HCT116 (cell line): Measurements from ENCODE around the gene DLG4. TPM values are rescaled to one million over a fixed set of nuclear protein-coding genes. Genes with fewer than 3 reads are reported as not detected.

Source experiments
- ATAC-seq: fragments of 200-7000 bp; cut with Tn5 transposase; 2 replicates; pipeline ENCODE4 v1.9.1; 2020; ENCODE audit warnings: mild to moderate bottlenecking, moderate library complexity
- BruUV-seq: library from RNA; stranded (reverse); fragments of 400-500 nt; replicated peaks from 2 replicates; lab custom pipeline; 2021; lab: Mats Ljungman, UMichigan
- CTCF ChIA-PET: fragments of 300-600 bp; sonication (Branson Sonifier 250); formaldehyde crosslinking; loops from one replicate; lab custom pipeline; 2021; ENCODE audit warnings: antibody characterized with exemption; lab: Charles Lee
- POLR2A ChIA-PET: fragments of 300-600, 350-600 bp; sonication (Branson Sonifier 250); formaldehyde crosslinking; loops from one replicate; lab custom pipeline; 2021; ENCODE audit warnings: antibody characterized with exemption; lab: Charles Lee
- RAD21 ChIA-PET, 2 experiments: fragments of 300-600 bp; sonication (Branson Sonifier 250); formaldehyde crosslinking; loops; one replicate each; lab custom pipeline; 2023; ENCODE audit warnings: low total read pairs in 2 of 2; ENCODE audit not compliant: uncharacterized antibody in 2 of 2, unreplicated experiment in 2 of 2, low non-redundant PET in 1 of 2; lab: Charles Lee
- DNase-seq: peaks from one replicate; pipeline ENCODE4 v3.0.0-alpha.2; 2010; ENCODE audit warnings: low read depth, low spot score
- H2AFZ ChIP-seq: fragments of 200-600 bp; shearing (Covaris generic), sonication (generic); 2 replicates; pipeline ENCODE4 v1.6.1; 2017; ENCODE audit warnings: low read depth, mixed run types, mixed read lengths, antibody characterized with exemption, low read length; ENCODE audit not compliant: poor library complexity, severe bottlenecking
- H3K27ac ChIP-seq: 2 replicates; pipeline ENCODE4 v1.5.1; 2012; ENCODE audit warnings: low read depth, low read length
- H3K27me3 ChIP-seq: fragments of 200-600 bp; sonication (generic); 2 replicates; pipeline ENCODE4 v1.6.1; 2016; ENCODE audit warnings: mixed run types, low read length, mixed read lengths; ENCODE audit not compliant: insufficient read depth
- H3K36me3 ChIP-seq, 2 experiments: fragments of 200-500 bp in 1 of 2; fragments of 200-600 bp in 1 of 2; sonication (Bioruptor generic) in 1 of 2; sonication (generic) in 1 of 2; 2 replicates each; pipeline versions ENCODE4 v1.5.1 to v1.6.1; 2014 to 2016; ENCODE audit warnings: low read length in 2 of 2, inconsistent platforms in 1 of 2, mixed read lengths in 1 of 2, mixed run types in 1 of 2; ENCODE audit not compliant: insufficient read depth in 2 of 2, control insufficient read depth in 1 of 2
- H3K4me1 ChIP-seq, 2 experiments: fragments of 200-600 bp in 1 of 2; sonication (generic) in 1 of 2; 2 replicates each; pipeline versions ENCODE4 v1.5.1 to v1.6.1; 2012 to 2017; ENCODE audit warnings: low read length in 2 of 2, inconsistent platforms in 1 of 2, mild to moderate bottlenecking in 1 of 2, mixed read lengths in 1 of 2, mixed run types in 1 of 2, moderate library complexity in 1 of 2; ENCODE audit not compliant: insufficient read depth in 2 of 2, control insufficient read depth in 1 of 2
- H3K4me2 ChIP-seq: fragments of 200-600 bp; sonication (generic); 2 replicates; pipeline ENCODE4 v1.6.1; 2017; ENCODE audit warnings: mixed run types, low read length, mixed read lengths
- H3K4me3 ChIP-seq, 2 experiments: fragments of 200-600 bp in 1 of 2; sonication (generic) in 1 of 2; replicated peaks in 1 of 2; 2 replicates each; pipeline ENCODE4 v1.5.1; 2011 to 2016; ENCODE audit warnings: low read length in 2 of 2, control low read depth in 1 of 2, low read depth in 1 of 2, mild to moderate bottlenecking in 1 of 2, mixed read lengths in 1 of 2, mixed run types in 1 of 2
- H3K79me2 ChIP-seq: fragments of 200-600 bp; sonication (generic); 2 replicates; pipeline ENCODE4 v1.6.1; 2017; ENCODE audit warnings: mild to moderate bottlenecking, mixed run types, low read length, moderate library complexity, mixed read lengths; ENCODE audit not compliant: insufficient read depth
- H3K9ac ChIP-seq: fragments of 200-600 bp; sonication (generic); 2 replicates; pipeline ENCODE4 v1.6.1; 2016; ENCODE audit warnings: low read length, mixed read lengths
- H3K9me2 ChIP-seq: fragments of 200-600 bp; sonication (generic), shearing (Covaris generic); 2 replicates; pipeline ENCODE4 v1.6.1; 2017; ENCODE audit warnings: mixed run types, mild to moderate bottlenecking, moderate library complexity; ENCODE audit not compliant: insufficient read depth
- H3K9me3 ChIP-seq, 2 experiments: fragments of 200-500 bp in 1 of 2; fragments of 200-600 bp in 1 of 2; sonication (Bioruptor generic) in 1 of 2; sonication (generic) in 1 of 2; 2 replicates each; pipeline ENCODE4 v1.6.1; 2014 to 2017; ENCODE audit warnings: low read length in 2 of 2, mixed read lengths in 2 of 2, inconsistent platforms in 1 of 2, low read depth in 1 of 2, mild to moderate bottlenecking in 1 of 2, mixed run types in 1 of 2, moderate library complexity in 1 of 2; ENCODE audit not compliant: control insufficient read depth in 1 of 2, insufficient read depth in 1 of 2
- H4K20me1 ChIP-seq: fragments of 200-600 bp; sonication (generic), shearing (Covaris generic); 2 replicates; pipeline ENCODE4 v1.6.1; 2017; ENCODE audit warnings: mixed run types, mild to moderate bottlenecking, moderate library complexity; ENCODE audit not compliant: insufficient read depth
- CBX3 ChIP-seq: IDR thresholded peaks from 2 replicates; pipeline ENCODE4 v1.6.1; 2012; ENCODE audit warnings: low read depth
- CEBPB ChIP-seq: IDR thresholded peaks from 2 replicates; pipeline ENCODE4 v1.6.1; 2012; ENCODE audit warnings: low read depth
- EGR1 ChIP-seq: IDR thresholded peaks from 2 replicates; pipeline ENCODE4 v1.6.1; 2012; ENCODE audit warnings: low read depth
- ELF1 ChIP-seq: IDR thresholded peaks from 2 replicates; pipeline ENCODE4 v1.6.1; 2012; ENCODE audit warnings: low read depth, borderline replicate concordance
- EZH2phosphoT487 ChIP-seq: fragments of 200-600 bp; IDR thresholded peaks from 2 replicates; pipeline ENCODE4 v1.6.1; 2018; ENCODE audit warnings: antibody characterized with exemption, borderline replicate concordance
- FOSL1 ChIP-seq: IDR thresholded peaks from 2 replicates; pipeline ENCODE4 v1.6.1; 2012; ENCODE audit warnings: low read depth
- JUND ChIP-seq: IDR thresholded peaks from 2 replicates; pipeline ENCODE4 v1.6.1; 2012
- POLR2A ChIP-seq: IDR thresholded peaks from 2 replicates; pipeline ENCODE4 v1.7.0; 2011; ENCODE audit warnings: borderline replicate concordance; ENCODE audit not compliant: insufficient read depth, insufficient read length; ENCODE audit errors: extremely low read depth
- POLR2AphosphoS5 ChIP-seq: IDR thresholded peaks from 2 replicates; pipeline ENCODE4 v1.6.1; 2011; ENCODE audit warnings: mild to moderate bottlenecking, low read depth, low read length, moderate library complexity
- RAD21 ChIP-seq: IDR thresholded peaks from 2 replicates; pipeline ENCODE4 v1.6.1; 2012; ENCODE audit warnings: low read depth, mild to moderate bottlenecking
- SIN3A ChIP-seq: IDR thresholded peaks from 2 replicates; pipeline ENCODE4 v1.6.1; 2012; ENCODE audit warnings: low read depth
- SP1 ChIP-seq: IDR thresholded peaks from 2 replicates; pipeline ENCODE4 v1.6.1; 2012; ENCODE audit warnings: low read depth
- SRF ChIP-seq: IDR thresholded peaks from 2 replicates; pipeline ENCODE4 v1.6.1; 2012; ENCODE audit warnings: low read depth
- TCF7L2 ChIP-seq: IDR thresholded peaks from 2 replicates; pipeline ENCODE4 v1.7.0; 2011; ENCODE audit warnings: borderline replicate concordance, inconsistent platforms; ENCODE audit not compliant: insufficient read depth, insufficient read length; ENCODE audit errors: extremely low read depth
- YY1 ChIP-seq: IDR thresholded peaks from 2 replicates; pipeline ENCODE4 v1.6.1; 2011; ENCODE audit warnings: low read length, low read depth, moderate library complexity, mild to moderate bottlenecking; ENCODE audit not compliant: insufficient replicate concordance; ENCODE audit errors: extremely low read depth
- ZFX ChIP-seq: fragments of 450-650 bp; IDR thresholded peaks from 2 replicates; pipeline ENCODE4 v1.6.1; 2017
- intact Hi-C: fragments of 100-400 bp; cut with micrococcal nuclease; formaldehyde crosslinking; loops from 2 replicates; pipeline ENCODE4 v1.10.0; 2022
- total RNA-seq: library from RNA; stranded (reverse); gene quantifications from one replicate; pipeline ENCODE4 v1.2.1, GENCODE V29; 2021; ENCODE audit not compliant: unreplicated experiment
- TF ChIP-seq, protein P1 (sequence below): IDR thresholded peaks from 2 replicates; pipeline ENCODE4 v1.6.1; 2012; ENCODE audit warnings: low read depth
- TF ChIP-seq, protein P2 (sequence below): IDR thresholded peaks from 2 replicates; pipeline ENCODE4 v1.6.1; 2011; ENCODE audit warnings: mild to moderate bottlenecking, low read length, moderate library complexity; ENCODE audit not compliant: insufficient replicate concordance; ENCODE audit errors: extremely low read depth
- TF ChIP-seq, protein P3 (sequence below), 3 experiments: fragments of 200-600 bp in 1 of 3; sonication (generic) in 1 of 3; IDR thresholded peaks in 2 of 3; conservative IDR thresholded peaks in 1 of 3; 2 replicates each; pipeline ENCODE4 v1.5.1; 2012 to 2017; ENCODE audit warnings: low read depth in 2 of 3, low read length in 2 of 3, antibody characterized with exemption in 1 of 3, borderline replicate concordance in 1 of 3, control low read depth in 1 of 3, mild to moderate bottlenecking in 1 of 3, mixed read lengths in 1 of 3, mixed run types in 1 of 3, moderate library complexity in 1 of 3; ENCODE audit not compliant: insufficient read depth in 1 of 3
- TF ChIP-seq, protein P4 (sequence below): IDR thresholded peaks from 2 replicates; pipeline ENCODE4 v1.6.1; 2012

DLG4 gene
- total RNA-seq, 1 experiment from 2014 or later: 15.0 TPM

DNA sequence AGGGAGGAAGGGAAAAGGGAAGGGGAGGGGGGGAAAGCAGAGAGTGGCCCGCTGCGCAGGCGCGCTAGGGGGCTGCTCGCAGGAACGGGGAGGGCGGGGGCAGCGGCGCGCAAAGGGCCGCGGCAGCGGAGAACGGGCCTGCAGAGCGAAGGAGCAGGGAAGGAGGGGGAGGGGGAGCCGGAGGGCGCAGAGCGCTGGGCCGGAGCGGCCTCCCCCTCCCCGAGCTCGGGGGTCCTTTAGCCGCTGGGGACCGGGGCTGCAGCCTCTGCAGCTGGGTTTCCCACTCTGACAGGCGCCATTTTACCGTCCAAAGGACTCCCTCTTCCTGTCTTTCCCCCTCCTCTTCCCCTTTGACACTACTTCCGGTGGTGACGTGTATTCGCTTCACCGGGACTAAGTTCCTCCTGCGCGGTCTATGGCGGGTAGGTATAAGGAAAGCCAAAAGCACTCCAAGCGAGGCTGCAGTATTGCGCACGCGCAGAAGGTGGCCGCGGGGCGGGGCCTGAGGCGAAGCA, 32.1 kb upstream of the DLG4 start, which contains the start of gene CTDNEP1:
CTDNEP1 (minus strand) TSS at position 74 of the 515 bp plus-strand sequence. CDS start 438 bp downstream, outside the sequence.
- CTCF ChIA-PET: interaction anchor here (0.6 to 1.0 kb wide), 3 partner anchors 9 to 206 kb away, joined by 3 to 5 read pairs (median 4); partner anchors contain the start of gene GABARAP
- Histone ChIP-seq H3K4me2 (peak within 1 kb of the TSS; percentile 89), H4K20me1 (no peaks in the 10 kb centered on the region), H3K4me3 (peak within 1 kb of the TSS; percentile 82 to 99), H3K79me2 (peaks cover 77% of the 10 kb centered on the region), H3K9ac (peak within 1 kb of the TSS; percentile 99), H3K36me3 (peaks cover 9 to 13% of the 10 kb centered on the region in 2 experiments; a peak in 2 of 4 replicates), H3K4me1 (peaks cover 13 to 25% of the 10 kb centered on the region in 2 experiments), H2AFZ (no peak within 1 kb of the TSS), H3K9me2 (no peaks in the 10 kb centered on the region), H3K9me3 (no peaks in the 10 kb centered on the region), H3K27ac (peak within 1 kb of the TSS; percentile 84), H3K27me3 (no peaks in the 10 kb centered on the region)
- ATAC-seq: peak; percentile 89
- RAD21 ChIA-PET: no interaction called here
- intact Hi-C loops: loop anchor here (1.0 to 5.0 kb wide), 2 partner anchors 11 to 56 kb away; partner anchors contain the start of genes CLDN7 and EIF5A
- BruUV-seq: no TSS peak
- POLR2A ChIA-PET: interaction anchor here (1.0 to 2.0 kb wide), 3 partner anchors 10 to 17 kb away, joined by 3 to 7 read pairs (median 5); partner anchors contain the start of genes DVL2 and GABARAP
- DNase-seq: peak; percentile 99
- TF ChIP-seq ZFX (no peak), FOSL1 (no peak), ELF1 (peak; percentile 49; the same call in 1 of the 2 replicates), TCF7L2 (no peak), CEBPB (no peak), SP1 (no peak), CBX3 (no peak), JUND (no peak), POLR2AphosphoS5 (peak; percentile 24), RAD21 (no peak), YY1 (peak; percentile 94), POLR2A (peak; percentile 55), EGR1 (no peak), SIN3A (no peak), SRF (no peak), EZH2phosphoT487 (no peak)
- TF ChIP-seq, protein P1, sequence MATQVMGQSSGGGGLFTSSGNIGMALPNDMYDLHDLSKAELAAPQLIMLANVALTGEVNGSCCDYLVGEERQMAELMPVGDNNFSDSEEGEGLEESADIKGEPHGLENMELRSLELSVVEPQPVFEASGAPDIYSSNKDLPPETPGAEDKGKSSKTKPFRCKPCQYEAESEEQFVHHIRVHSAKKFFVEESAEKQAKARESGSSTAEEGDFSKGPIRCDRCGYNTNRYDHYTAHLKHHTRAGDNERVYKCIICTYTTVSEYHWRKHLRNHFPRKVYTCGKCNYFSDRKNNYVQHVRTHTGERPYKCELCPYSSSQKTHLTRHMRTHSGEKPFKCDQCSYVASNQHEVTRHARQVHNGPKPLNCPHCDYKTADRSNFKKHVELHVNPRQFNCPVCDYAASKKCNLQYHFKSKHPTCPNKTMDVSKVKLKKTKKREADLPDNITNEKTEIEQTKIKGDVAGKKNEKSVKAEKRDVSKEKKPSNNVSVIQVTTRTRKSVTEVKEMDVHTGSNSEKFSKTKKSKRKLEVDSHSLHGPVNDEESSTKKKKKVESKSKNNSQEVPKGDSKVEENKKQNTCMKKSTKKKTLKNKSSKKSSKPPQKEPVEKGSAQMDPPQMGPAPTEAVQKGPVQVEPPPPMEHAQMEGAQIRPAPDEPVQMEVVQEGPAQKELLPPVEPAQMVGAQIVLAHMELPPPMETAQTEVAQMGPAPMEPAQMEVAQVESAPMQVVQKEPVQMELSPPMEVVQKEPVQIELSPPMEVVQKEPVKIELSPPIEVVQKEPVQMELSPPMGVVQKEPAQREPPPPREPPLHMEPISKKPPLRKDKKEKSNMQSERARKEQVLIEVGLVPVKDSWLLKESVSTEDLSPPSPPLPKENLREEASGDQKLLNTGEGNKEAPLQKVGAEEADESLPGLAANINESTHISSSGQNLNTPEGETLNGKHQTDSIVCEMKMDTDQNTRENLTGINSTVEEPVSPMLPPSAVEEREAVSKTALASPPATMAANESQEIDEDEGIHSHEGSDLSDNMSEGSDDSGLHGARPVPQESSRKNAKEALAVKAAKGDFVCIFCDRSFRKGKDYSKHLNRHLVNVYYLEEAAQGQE: no peak
- TF ChIP-seq, protein P2, sequence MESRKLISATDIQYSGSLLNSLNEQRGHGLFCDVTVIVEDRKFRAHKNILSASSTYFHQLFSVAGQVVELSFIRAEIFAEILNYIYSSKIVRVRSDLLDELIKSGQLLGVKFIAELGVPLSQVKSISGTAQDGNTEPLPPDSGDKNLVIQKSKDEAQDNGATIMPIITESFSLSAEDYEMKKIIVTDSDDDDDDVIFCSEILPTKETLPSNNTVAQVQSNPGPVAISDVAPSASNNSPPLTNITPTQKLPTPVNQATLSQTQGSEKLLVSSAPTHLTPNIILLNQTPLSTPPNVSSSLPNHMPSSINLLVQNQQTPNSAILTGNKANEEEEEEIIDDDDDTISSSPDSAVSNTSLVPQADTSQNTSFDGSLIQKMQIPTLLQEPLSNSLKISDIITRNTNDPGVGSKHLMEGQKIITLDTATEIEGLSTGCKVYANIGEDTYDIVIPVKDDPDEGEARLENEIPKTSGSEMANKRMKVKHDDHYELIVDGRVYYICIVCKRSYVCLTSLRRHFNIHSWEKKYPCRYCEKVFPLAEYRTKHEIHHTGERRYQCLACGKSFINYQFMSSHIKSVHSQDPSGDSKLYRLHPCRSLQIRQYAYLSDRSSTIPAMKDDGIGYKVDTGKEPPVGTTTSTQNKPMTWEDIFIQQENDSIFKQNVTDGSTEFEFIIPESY: no peak
- TF ChIP-seq, protein P3, sequence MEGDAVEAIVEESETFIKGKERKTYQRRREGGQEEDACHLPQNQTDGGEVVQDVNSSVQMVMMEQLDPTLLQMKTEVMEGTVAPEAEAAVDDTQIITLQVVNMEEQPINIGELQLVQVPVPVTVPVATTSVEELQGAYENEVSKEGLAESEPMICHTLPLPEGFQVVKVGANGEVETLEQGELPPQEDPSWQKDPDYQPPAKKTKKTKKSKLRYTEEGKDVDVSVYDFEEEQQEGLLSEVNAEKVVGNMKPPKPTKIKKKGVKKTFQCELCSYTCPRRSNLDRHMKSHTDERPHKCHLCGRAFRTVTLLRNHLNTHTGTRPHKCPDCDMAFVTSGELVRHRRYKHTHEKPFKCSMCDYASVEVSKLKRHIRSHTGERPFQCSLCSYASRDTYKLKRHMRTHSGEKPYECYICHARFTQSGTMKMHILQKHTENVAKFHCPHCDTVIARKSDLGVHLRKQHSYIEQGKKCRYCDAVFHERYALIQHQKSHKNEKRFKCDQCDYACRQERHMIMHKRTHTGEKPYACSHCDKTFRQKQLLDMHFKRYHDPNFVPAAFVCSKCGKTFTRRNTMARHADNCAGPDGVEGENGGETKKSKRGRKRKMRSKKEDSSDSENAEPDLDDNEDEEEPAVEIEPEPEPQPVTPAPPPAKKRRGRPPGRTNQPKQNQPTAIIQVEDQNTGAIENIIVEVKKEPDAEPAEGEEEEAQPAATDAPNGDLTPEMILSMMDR (IDR thresholded peaks at IDR 0.05 in 2 of 3, conservative IDR thresholded peaks at IDR 0.05 in 1 of 3; ENCODE audit: borderline replicate concordance in 1 of 3, insufficient read depth in 1 of 3, low read depth in 2 of 3, low read length in 2 of 3): no peak
- TF ChIP-seq, protein P4, sequence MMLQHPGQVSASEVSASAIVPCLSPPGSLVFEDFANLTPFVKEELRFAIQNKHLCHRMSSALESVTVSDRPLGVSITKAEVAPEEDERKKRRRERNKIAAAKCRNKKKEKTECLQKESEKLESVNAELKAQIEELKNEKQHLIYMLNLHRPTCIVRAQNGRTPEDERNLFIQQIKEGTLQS: no peak
